GF-D8 (cell line): ENCODE measurements around the gene HELQ.
"Not testable (repeated sequence)": the region's sequence is repeated elsewhere in the genome, so short reads cannot be mapped to it uniquely, and the experiment has no call there.

ENCODE experiments used
- DNase-seq: peaks from one replicate; lab custom pipeline; 2025; lab: John Stamatoyannopoulos, UW

HELQ gene, protein sequence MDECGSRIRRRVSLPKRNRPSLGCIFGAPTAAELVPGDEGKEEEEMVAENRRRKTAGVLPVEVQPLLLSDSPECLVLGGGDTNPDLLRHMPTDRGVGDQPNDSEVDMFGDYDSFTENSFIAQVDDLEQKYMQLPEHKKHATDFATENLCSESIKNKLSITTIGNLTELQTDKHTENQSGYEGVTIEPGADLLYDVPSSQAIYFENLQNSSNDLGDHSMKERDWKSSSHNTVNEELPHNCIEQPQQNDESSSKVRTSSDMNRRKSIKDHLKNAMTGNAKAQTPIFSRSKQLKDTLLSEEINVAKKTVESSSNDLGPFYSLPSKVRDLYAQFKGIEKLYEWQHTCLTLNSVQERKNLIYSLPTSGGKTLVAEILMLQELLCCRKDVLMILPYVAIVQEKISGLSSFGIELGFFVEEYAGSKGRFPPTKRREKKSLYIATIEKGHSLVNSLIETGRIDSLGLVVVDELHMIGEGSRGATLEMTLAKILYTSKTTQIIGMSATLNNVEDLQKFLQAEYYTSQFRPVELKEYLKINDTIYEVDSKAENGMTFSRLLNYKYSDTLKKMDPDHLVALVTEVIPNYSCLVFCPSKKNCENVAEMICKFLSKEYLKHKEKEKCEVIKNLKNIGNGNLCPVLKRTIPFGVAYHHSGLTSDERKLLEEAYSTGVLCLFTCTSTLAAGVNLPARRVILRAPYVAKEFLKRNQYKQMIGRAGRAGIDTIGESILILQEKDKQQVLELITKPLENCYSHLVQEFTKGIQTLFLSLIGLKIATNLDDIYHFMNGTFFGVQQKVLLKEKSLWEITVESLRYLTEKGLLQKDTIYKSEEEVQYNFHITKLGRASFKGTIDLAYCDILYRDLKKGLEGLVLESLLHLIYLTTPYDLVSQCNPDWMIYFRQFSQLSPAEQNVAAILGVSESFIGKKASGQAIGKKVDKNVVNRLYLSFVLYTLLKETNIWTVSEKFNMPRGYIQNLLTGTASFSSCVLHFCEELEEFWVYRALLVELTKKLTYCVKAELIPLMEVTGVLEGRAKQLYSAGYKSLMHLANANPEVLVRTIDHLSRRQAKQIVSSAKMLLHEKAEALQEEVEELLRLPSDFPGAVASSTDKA

DNA sequence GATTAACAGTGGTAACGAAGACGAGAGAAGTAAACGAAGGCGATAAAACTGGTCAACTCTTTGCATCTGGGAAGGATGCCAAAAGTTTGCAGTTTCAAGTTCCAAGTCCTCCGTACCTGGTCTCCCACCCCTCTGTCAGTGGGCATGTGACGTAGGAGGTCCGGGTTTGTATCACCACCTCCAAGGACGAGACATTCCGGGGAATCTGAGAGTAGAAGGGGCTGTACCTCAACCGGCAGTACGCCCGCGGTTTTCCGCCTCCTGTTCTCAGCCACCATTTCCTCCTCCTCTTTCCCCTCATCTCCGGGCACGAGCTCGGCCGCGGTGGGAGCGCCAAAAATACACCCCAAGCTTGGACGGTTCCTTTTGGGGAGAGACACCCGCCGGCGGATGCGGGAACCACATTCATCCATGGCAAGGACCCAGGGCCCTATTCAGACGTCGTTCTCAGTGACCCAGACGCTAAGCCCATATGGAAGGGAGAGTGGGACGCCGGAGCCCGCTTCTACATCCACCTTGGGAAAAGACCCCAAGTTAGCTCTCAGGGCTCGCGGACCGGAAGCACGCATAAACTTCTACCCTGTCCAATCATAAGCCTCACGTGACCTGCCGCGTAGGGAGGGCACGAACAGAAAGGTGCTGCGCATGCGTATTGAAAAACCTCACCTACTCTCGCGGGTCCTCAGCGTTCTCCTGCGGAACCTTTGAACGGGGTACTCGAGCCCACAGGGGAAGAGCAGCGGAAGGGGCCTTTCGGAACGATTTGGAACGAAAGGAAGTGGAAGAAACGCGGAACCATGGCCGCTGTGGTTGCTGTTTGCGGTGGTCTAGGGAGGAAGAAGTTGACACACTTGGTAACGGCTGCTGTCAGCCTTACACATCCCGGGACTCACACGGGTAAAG, at the start of gene HELQ, which contains the start of gene MRPS18C:
TSS of gene HELQ (minus strand) at position 543 of the 903 bp plus-strand sequence. CDS start at position 413, 130 bp downstream.
TSS of gene MRPS18C (plus strand) at position 778 of the 903 bp plus-strand sequence. CDS start at position 798, 20 bp downstream.
- DNase-seq: peak; percentile 99

DNA sequence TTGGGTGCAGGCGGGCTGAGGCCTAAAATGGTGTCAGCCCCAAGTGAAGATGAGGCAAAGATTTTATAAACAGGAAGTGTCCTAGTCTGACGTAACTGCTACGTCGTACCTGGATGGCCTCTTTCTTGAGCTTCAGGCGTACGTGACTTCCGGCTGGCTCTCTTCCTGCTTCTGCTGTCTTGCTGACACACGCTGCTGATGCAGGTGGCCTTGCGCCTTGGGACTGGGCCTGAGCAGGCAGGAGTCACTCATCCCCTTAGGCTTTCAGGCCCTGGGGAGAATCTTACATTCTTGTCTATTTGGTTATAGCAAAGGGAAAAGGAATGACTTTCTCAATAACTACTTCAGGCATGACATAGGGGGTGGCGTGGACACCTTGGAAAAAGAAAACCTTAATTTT, 49.4 kb upstream of the HELQ start:
- no peak for DNase-seq

DNA sequence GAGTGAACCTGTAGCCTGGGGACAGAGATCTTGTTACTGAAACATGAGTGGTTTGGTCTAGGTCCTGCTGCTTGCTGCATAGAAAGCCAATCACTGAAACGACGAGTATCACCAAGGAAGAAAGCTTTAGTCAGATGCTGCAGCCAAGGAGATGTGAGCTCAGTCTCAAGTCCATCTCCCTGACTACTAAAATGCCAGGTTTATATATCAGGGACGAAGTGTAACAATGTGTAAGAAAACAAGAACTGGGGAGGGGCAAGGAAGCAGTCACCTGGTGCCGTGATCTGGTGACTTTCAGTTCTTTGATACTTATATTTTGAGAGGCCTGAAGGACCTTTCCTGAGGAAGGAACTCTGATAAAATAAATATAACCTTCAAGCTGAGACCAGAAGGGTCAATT, 48.9 kb upstream of the HELQ start:
- no peak for DNase-seq

DNA sequence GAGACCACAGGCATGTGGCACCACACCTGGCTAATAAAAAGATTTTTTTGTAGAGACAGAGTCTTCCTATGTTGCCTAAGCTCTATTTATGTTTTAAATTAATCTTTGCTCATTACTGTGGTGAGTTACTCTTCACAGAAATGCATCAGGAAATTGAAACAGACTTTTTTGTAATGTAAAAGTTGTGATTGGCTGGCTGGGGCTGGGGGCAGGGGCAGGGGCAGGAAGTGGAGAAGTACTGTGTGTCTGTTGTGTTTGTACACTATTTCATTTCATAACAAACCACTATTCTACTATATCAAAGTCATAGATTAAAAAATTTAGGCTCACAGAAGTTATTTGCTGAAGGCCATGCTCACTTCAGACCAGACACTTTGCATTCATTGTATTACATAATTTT, 48.4 kb upstream of the HELQ start:
- no peak for DNase-seq

DNA sequence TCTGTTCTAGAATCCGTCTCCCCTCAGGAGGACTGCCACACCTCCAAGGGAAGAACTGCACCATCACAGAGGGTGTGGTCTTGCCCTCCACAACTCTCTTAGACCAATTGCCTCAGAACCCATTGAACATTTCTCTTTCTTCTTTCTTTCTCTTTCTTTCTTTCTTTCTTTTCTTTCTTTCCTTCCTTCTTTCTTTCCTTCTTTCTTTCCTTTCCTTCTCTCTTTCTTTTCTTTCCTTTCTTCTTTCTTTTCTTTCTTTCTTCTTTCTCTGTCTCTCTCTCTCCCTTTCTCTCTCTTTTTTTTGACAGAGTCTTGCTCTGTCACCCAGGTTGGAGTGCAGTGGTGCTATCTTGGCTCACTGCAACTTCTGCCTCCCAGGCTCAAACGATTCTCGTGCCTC, 46.0 kb upstream of the HELQ start:
- not testable (repeated sequence) for DNase-seq

DNA sequence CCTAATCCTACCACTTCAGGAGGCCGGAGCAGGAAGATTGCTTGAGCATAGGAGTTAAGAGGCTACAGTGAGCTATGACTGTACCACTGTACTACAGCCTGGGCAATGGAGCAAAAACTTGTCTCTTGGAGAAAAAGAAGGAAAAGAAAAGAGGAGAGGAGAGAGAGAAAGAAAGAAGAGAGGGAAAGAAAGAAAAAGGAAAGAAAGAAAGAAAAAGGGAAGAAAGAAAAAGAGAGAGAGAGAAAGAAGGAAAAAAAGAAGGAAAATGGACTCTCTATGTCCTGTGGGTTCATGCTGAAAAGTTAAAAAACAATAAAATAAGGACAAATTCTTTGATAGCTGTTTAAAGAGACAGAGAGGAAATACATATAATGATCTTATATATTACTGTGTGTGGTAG, 42.6 kb upstream of the HELQ start:
- DNase-seq: no peak

DNA sequence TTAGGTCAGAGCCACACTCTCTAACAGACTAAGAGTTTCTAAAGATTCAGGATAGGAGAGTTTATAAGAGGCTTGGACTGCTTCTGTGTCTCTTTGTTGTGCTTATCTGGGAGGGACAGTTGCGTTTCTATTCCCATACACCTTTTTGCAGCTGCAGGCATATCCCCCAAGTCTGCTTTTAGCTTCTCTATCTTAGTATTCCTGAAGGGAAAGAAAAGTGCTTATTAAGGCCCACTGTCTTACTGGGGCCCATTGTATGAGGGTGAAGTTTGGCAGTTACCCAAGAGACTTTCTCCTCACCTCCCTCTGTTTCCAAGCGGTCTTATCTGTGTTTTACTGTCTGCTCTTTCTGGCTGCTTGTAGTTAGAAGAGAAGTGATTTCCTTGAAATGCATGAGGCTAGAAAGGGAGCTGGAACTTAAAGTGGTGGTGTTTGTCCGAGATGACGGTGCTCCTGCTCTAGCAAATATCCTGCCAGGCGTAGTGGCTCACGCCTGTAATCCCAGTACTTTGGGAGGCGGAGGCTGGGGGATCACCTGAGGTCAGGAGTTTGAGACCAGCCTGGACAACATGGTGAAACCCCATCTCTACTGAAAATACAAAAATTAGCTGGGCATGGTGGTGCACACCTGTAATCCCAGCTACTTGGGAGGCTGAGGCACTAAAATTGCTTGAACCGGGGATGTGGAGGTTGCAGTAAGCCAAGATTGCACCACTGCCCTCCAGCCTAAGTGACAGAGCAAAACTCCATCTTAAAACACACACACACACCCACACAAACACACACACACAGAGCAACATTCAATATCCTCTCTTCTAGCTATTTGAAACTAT, 40.7 kb upstream of the HELQ start:
- not testable (repeated sequence) for DNase-seq

DNA sequence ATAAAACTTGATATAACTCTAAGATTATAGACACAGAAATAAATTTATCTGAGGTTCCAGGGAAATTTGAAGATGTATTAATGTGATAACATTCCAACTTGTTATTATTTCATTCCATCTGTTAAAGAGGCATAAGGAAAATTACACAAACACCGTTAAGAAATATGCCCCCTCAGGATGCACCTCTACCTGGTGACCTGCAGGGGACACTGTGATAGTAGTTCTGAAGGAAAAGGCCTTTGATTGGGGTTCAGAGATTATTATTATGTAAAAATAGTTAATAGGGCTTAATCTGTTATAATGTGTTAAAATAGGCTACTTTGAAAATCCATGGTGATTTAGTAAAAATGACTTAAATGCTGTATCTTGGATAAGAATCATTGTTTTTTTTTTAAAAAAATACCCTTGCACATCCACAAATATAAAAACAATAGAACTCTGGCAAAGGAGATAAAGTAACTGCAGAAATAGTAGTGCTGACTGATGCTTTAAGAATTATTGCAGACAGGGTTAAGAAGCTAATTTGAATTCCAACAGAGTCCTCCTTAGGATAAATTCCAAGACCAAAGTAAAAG, 35.3 kb upstream of the HELQ start:
- no peak for DNase-seq

DNA sequence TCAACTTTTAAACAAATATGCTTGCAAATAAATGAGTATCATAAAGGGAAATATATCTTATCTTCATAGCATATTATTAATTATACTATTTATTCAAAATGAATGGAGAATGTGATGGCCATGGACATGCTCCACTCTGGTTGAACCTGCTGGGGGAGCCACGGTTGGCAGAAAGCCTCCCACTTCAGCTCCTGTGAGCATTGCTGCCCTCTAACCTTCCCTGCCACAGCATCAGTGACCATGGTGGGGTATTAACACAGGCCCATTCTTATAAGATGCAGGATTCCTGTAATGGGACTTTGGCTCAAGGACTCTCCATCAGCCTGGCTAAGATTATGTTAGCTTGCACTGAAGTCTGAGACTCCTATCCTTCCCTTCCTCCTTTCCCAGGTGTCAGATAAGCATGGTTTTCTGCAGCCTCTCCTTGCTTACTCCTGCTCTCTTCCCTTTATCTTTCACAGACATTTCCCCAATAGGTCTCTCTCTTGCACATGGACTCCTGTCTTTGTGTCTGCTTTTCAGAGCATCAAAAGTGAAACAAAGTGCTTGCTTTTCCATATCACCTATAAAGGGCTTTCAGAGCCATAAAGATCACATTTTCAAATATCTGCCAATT, 34.2 kb upstream of the HELQ start:
- DNase-seq: no peak

DNA sequence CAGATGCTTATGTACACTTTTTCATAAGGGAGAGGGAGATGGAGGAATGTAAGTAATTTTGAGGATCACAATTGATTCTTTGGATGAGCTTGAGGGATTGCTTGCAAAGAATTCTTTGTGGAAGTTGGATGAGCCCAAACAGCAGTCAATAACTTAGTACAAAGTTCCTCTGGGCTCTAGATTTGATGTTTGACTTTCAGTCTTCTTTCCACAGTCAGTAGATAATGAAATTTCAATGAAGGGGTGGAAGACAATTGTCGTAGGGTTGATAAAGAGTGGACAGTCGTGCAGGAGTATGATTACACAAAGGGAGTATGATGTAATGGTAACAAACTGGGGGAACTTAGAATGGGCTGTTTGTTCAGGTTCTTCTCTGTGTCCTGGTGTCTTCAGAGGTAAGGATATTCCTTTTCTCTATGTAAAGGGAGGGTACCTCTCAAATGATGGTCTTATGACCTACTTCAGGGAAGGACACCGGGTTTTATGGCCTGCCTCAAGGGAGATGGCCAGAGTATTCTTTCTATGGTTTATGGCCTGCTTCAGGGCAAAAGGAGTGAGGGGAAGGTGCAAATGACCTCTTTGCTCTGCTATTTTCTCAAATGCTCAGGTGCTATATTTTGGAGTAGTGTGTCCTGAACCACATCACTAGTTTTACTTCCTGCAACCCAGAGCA, 31.0 kb upstream of the HELQ start:
- DNase-seq: no peak

DNA sequence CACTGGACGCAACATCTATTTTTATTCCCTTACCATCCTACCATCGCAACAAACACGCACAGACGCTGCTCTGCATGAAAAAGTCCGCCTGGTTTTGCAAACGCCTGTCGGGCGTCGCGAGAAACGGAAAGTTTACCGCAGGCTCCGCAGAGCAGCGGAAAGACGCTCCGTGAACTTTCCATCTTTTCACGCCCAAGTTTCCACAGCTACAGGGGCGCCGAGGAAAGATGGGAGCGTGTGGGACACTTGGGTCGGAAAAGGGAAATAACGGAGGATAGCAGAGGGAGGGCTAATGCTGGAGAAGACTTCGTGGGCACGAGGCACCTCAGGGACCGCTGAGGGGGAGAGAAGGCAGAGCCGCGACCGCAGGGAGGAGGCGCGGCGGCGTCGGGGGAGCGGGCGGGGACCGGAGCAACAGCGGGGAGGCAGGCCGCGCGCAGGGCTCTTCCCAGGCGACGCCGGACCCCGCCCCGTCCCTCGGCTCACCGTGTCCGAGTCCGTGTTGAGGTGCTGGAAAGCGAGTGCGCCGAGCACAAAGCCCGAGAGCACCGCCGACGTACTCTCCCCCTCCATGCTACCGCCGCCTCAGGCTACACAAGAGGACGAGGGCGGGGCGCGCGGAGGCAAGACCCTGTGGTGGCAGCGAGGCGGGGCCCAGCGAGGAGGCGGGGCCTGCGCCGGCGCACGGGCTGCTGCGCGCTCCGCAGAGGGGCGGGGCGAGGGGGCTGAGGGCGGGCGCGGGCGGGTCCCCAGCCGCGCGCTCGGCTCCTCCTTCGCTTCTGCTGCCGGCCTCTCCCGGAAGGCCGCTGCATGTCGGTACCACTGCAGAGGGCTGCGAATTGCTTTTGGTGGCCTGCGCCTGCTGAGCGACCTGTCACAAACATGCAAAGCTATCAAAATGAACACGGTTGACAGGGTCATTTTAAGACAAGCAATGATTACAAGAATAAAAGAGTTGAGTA, 29.2 kb upstream of the HELQ start, which contains the start of gene ABRAXAS1:
TSS of gene ABRAXAS1 (minus strand) at position 601 of the 962 bp plus-strand sequence. CDS start at position 573, 28 bp downstream.
- peak; percentile 82 for DNase-seq

DNA sequence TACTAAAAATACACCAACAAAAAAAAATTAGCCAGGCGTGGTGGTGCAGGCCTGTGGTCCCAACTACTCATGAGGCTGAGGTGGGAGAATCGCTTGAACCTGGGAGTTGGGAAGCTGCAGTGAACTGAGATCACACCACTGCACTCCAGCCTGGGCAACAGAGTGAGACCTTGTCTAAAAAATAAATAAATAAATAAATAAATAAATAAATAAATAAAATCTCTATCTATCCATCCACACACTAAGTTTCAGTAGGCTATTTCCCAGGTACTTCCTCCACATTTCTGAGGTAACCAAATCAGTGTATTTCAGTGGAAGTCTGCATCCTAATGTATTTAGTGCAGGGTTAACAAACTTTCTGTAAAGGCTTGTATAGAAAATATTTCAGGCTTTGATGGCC, 18.3 kb upstream of the HELQ start:
- no peak for DNase-seq

DNA sequence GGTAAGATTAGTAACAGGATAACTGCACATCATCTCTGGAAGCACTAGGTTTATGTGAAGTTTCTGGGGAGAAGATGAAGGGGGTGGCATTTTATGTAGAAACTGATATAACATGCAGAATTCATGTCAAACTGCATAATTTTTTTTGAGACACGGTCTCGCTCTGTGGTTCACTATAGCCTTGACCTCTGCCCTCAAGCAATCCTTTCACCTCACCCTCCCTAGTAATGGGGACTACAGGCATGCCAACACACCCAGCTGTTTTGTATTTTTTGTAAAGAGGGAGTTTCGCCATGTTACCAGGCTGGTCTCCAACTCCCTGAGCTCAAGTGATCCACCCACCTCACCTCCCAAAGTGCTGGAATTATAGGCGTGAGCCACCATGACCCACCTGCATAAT, 17.8 kb upstream of the HELQ start:
- DNase-seq: no peak

DNA sequence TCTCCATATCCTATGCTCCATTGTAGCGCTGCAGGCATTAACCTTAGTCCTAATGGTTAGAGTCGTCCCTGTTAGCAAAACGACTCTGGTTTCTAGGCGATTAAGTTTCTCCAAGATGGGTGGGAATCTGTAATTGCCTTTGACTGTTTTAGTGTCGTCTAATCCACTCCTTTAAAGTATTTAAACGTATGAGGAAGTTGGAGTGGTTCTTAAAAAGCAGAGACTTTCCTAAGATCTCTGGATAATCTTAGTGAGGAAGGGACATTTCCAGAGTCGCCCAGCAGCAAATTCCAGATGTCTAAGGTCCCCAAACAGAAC, 520 bp upstream of the HELQ start:
- no peak for DNase-seq

DNA sequence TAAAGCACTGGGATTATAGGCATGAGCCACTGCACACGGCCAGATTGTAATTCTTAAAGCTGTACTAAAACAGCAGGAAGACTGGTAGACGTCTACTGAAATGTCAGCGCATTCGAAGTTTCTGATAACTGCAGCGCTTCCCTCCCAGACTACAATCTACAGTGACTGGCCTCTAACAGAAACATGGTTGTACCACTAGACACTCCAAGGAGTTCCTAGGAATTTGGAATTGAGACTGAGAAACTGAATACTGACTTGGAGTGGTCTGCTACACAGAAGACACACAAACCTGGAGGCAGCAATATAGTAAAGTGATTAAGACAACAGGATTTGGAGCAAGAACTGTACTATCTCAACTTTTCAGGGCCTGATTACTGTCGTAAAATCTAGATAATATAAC, 937 bp downstream of the HELQ start:
- DNase-seq: no peak

DNA sequence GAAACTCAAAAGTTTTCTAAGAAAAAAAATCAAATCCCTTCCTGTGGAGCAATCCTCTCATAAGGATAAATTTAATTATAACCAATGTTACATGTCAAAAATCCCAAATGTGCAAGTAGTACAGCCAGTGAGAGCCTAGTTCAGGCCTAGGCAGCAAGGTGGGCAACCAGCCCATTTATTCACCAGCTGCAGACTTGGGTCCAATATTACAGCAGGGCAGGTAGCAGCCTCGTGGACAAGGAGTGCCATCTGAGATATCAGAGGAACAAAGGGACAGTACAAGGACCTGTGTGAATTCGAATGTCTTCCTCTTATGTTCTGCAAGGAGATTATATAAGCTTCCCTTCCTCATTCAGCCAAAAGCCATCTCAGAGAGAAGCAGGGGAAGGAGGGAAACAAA, 6.6 kb downstream of the HELQ start:
- DNase-seq: no peak

DNA sequence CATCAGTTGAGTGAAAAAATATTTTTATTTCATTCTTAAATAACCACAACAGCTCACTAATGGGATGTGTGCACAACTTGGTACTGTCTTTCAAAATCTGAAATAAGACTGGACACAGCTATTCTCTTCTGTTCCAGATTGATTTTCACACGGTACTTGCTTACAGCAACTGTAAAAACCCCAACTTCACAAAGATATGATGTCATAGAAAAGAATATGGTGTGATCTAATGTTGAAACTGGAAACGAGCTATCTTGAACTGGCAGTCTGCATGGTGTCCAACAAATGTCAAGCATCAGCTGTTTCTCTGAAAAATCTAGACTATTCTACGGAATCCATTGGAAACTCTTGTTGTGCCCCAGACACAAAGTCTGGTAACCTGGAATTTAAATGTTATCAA, 14.7 kb downstream of the HELQ start:
- no peak for DNase-seq
